A673 (cell line): Measurements from ENCODE around the gene UTRN. TPM values are rescaled to one million over a fixed set of nuclear protein-coding genes. Genes with fewer than 3 reads are reported as not detected.

Experiments
- BruUV-seq: library from RNA; stranded (reverse); fragments of 400-500 nt; replicated peaks from 2 replicates; lab custom pipeline; 2021; lab: Mats Ljungman, UMichigan
- CTCF ChIA-PET: fragments of 300-600 bp; sonication (Branson Sonifier 250); formaldehyde crosslinking; loops from one replicate; lab custom pipeline; 2022; ENCODE audit warnings: antibody characterized with exemption; lab: Charles Lee
- POLR2A ChIA-PET: fragments of 300-600 bp; sonication (Branson Sonifier 250); formaldehyde crosslinking; loops from one replicate; lab custom pipeline; 2022; ENCODE audit warnings: antibody characterized with exemption; ENCODE audit not compliant: low non-redundant PET; lab: Charles Lee
- DNase-seq: peaks from one replicate; pipeline ENCODE4 v3.0.0-alpha.2; 2015; ENCODE audit warnings: low spot score
- H3K27ac ChIP-seq: fragments of 200-600 bp; sonication (generic); 2 replicates; pipeline ENCODE4 v1.5.1; 2016; ENCODE audit warnings: mixed run types, low read depth, mild to moderate bottlenecking, mixed read lengths, antibody characterized with exemption, low read length; ENCODE audit not compliant: poor library complexity, severe bottlenecking
- H3K27me3 ChIP-seq: fragments of 200-600 bp; sonication (generic); replicated peaks from 2 replicates; pipeline ENCODE4 v1.6.1; 2017; ENCODE audit warnings: mixed run types, low read depth, mild to moderate bottlenecking, mixed read lengths, antibody characterized with exemption, low read length; ENCODE audit not compliant: insufficient read depth, poor library complexity
- H3K36me3 ChIP-seq: fragments of 200-600 bp; sonication (generic); 2 replicates; pipeline ENCODE4 v1.6.1; 2016; ENCODE audit warnings: mixed run types, mild to moderate bottlenecking, mixed read lengths, antibody characterized with exemption, low read length; ENCODE audit not compliant: insufficient read depth, poor library complexity, severe bottlenecking
- H3K4me1 ChIP-seq: fragments of 200-600 bp; sonication (generic); 2 replicates; pipeline ENCODE4 v1.6.1; 2017; ENCODE audit warnings: mixed run types, mild to moderate bottlenecking, mixed read lengths, antibody characterized with exemption, low read length; ENCODE audit not compliant: insufficient read depth, poor library complexity, severe bottlenecking
- H3K4me3 ChIP-seq: fragments of 200-600 bp; sonication (generic); 2 replicates; pipeline ENCODE4 v1.5.1; 2016; ENCODE audit warnings: low read depth, mixed run types, mild to moderate bottlenecking, mixed read lengths, low read length; ENCODE audit not compliant: poor library complexity, severe bottlenecking
- H3K9me3 ChIP-seq: fragments of 200-600 bp; sonication (generic); 2 replicates; pipeline ENCODE4 v1.6.1; 2016; ENCODE audit warnings: mixed run types, low read depth, mild to moderate bottlenecking, mixed read lengths, antibody characterized with exemption, low read length; ENCODE audit not compliant: poor library complexity, severe bottlenecking
- EZH2 ChIP-seq: fragments of 200-600 bp; sonication (generic); IDR thresholded peaks from 2 replicates; pipeline ENCODE4 v1.6.1; 2017; ENCODE audit warnings: borderline replicate concordance, low read depth, mild to moderate bottlenecking, mixed read lengths, antibody characterized with exemption, low read length; ENCODE audit not compliant: poor library complexity, severe bottlenecking
- intact Hi-C: fragments of 100-400 bp; cut with micrococcal nuclease; formaldehyde crosslinking; loops from one replicate; pipeline ENCODE4 v1.10.0; 2022; ENCODE audit not compliant: unreplicated experiment
- total RNA-seq: library from RNA; stranded (reverse); gene quantifications from 2 replicates; pipeline ENCODE4 v1.2.3, GENCODE V29; 2021
- TF ChIP-seq, protein P1 (sequence below): fragments of 300-800, 200-600 bp; sonication (generic); conservative IDR thresholded peaks from 2 replicates; pipeline ENCODE4 v1.5.1; 2017; ENCODE audit warnings: low read depth, mild to moderate bottlenecking, antibody characterized with exemption, low read length, moderate library complexity, mixed read lengths

UTRN gene
- total RNA-seq, 1 experiment from 2014 or later: 75.2 TPM

GRCh38 chr6:144302701-144303372 is 17.7 kb downstream of the UTRN start:
- no TSS peak for BruUV-seq
- Histone ChIP-seq H3K4me3 (no peak overlapping the region), H3K36me3 (no peaks in the 10 kb centered on the region), H3K9me3 (no peaks in the 10 kb centered on the region), H3K27ac (no peak overlapping the region), H3K4me1 (no peaks in the 10 kb centered on the region), H3K27me3 (no peaks in the 10 kb centered on the region)
- TF ChIP-seq EZH2: no peak
- TF ChIP-seq, protein P1, sequence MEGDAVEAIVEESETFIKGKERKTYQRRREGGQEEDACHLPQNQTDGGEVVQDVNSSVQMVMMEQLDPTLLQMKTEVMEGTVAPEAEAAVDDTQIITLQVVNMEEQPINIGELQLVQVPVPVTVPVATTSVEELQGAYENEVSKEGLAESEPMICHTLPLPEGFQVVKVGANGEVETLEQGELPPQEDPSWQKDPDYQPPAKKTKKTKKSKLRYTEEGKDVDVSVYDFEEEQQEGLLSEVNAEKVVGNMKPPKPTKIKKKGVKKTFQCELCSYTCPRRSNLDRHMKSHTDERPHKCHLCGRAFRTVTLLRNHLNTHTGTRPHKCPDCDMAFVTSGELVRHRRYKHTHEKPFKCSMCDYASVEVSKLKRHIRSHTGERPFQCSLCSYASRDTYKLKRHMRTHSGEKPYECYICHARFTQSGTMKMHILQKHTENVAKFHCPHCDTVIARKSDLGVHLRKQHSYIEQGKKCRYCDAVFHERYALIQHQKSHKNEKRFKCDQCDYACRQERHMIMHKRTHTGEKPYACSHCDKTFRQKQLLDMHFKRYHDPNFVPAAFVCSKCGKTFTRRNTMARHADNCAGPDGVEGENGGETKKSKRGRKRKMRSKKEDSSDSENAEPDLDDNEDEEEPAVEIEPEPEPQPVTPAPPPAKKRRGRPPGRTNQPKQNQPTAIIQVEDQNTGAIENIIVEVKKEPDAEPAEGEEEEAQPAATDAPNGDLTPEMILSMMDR: no peak
- CTCF ChIA-PET: no interaction called here
- intact Hi-C loops: no loop called here
- DNase-seq: no peak
- POLR2A ChIA-PET: interaction anchor here (0.5 kb wide), 1 partner anchor 9 kb away, joined by 4 read pairs; no protein-coding TSS in a partner anchor

DNA sequence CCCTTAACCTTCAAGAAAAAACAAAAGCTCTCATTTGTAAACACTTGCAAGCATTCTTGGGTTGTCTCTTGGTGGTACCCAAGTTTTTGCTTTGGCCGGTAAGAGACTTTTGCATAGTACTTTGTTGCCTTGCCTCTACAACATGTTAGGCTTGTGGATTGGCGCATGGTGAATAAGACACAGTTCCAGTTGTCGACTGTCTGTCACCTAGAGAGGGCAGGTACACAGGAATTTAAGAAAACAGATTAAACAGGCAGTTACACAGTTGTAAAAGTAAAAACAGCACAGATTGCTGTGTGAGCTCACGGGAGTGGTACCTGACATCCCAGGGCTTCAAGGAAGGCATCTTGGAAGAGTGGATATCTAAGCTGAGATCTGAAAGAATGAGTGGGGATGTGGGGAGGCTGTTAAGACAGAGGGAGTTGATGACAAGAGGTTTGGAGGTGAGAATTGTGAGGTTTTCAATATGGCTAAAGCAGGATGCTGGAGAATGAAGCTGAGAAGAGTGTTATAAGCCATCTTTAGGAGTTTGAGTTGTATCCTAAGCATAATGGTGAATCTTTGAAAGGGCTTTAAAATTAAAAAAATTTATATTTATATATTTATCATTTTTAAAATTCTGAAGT is 19.2 kb downstream of the UTRN start:
- TF ChIP-seq EZH2: no peak
- Histone ChIP-seq H3K9me3 (no peaks in the 10 kb centered on the region), H3K27ac (no peak overlapping the region), H3K4me1 (no peaks in the 10 kb centered on the region), H3K4me3 (no peak overlapping the region), H3K27me3 (no peaks in the 10 kb centered on the region), H3K36me3 (no peaks in the 10 kb centered on the region)
- intact Hi-C loops: no loop called here
- no peak for DNase-seq
- no TSS peak for BruUV-seq
- CTCF ChIA-PET: no interaction called here
- POLR2A ChIA-PET: no interaction called here

GRCh38 chr6:144305567-144305966 is 20.4 kb downstream of the UTRN start:
- Histone ChIP-seq H3K4me1 (no peaks in the 10 kb centered on the region), H3K27me3 (no peaks in the 10 kb centered on the region), H3K4me3 (no peak overlapping the region), H3K36me3 (no peaks in the 10 kb centered on the region), H3K9me3 (no peaks in the 10 kb centered on the region), H3K27ac (no peak overlapping the region)
- ChIA-PET CTCF (no interaction called here), POLR2A (no interaction called here)
- BruUV-seq: no TSS peak
- intact Hi-C loops: no loop called here
- no peak for DNase-seq
- TF ChIP-seq, protein P1: no peak
- no peak for TF ChIP-seq EZH2

- Histone ChIP-seq H3K4me1 (no peaks in the 10 kb centered on the region), H3K4me3 (no peak overlapping the region), H3K36me3 (no peaks in the 10 kb centered on the region), H3K27ac (no peak overlapping the region), H3K27me3 (no peaks in the 10 kb centered on the region), H3K9me3 (no peaks in the 10 kb centered on the region)
- intact Hi-C loops: no loop called here
- ChIA-PET POLR2A (no interaction called here), CTCF (no interaction called here)
- TF ChIP-seq EZH2: no peak
- TF ChIP-seq, protein P1: no peak
- BruUV-seq: no TSS peak
- no peak for DNase-seq
These were observed 20.9 kb downstream of the UTRN start for GRCh38 chr6:144305985-144306384.
